Measurements from ENCODE around the gene BIRC6.
"Not testable (repeated sequence)": the region's sequence is repeated elsewhere in the genome, so short reads cannot be mapped to it uniquely, and the experiment has no call there.

DNA sequence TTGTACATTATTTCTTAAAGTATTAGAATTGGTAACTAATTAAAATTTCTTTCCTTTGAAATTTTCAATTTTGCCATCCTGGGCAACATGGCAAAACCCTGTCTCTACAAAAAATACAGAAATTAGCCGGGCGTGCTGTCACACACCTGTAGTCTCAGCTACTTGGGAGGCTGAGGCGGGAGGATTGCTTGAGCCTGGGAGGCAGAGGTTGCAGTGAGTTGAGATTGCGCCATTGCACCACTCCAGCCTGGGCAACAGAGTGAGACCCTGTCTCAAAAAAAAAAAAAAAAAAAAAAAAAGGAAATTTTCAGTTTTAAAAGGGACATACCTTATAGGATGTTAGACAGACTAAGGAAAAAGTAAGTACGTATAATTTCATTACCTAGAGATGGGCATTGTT is 14.1 kb downstream of the BIRC6 start:
- not testable (repeated sequence) for TF ChIP-seq OVOL2 (CRISPR knock-in tag; IDR thresholded peaks at IDR 0.05; ENCODE audit: borderline replicate concordance); ZNF263 (CRISPR knock-in tag; IDR thresholded peaks at IDR 0.05; ENCODE audit: low read depth); ESRRA (CRISPR knock-in tag; IDR thresholded peaks at IDR 0.05; ENCODE audit: borderline replicate concordance); MXD4 (CRISPR knock-in tag; IDR thresholded peaks at IDR 0.05; ENCODE audit: borderline replicate concordance); FOXJ3 (CRISPR knock-in tag; IDR thresholded peaks at IDR 0.05; ENCODE audit: borderline replicate concordance); NR1H2 (CRISPR knock-in tag; IDR thresholded peaks at IDR 0.05); CBFB (CRISPR knock-in tag; IDR thresholded peaks at IDR 0.05; ENCODE audit: low read depth)
- 0 out of 2 replicates have a peak, but pooled peaks have one; percentile 58 for TF ChIP-seq ZNF121 (CRISPR knock-in tag; IDR thresholded peaks at IDR 0.05)
- TF ChIP-seq, protein P1, sequence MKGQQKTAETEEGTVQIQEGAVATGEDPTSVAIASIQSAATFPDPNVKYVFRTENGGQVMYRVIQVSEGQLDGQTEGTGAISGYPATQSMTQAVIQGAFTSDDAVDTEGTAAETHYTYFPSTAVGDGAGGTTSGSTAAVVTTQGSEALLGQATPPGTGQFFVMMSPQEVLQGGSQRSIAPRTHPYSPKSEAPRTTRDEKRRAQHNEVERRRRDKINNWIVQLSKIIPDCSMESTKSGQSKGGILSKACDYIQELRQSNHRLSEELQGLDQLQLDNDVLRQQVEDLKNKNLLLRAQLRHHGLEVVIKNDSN (CRISPR knock-in tag; IDR thresholded peaks at IDR 0.05) = not testable (repeated sequence)
- TF ChIP-seq, protein P2, sequence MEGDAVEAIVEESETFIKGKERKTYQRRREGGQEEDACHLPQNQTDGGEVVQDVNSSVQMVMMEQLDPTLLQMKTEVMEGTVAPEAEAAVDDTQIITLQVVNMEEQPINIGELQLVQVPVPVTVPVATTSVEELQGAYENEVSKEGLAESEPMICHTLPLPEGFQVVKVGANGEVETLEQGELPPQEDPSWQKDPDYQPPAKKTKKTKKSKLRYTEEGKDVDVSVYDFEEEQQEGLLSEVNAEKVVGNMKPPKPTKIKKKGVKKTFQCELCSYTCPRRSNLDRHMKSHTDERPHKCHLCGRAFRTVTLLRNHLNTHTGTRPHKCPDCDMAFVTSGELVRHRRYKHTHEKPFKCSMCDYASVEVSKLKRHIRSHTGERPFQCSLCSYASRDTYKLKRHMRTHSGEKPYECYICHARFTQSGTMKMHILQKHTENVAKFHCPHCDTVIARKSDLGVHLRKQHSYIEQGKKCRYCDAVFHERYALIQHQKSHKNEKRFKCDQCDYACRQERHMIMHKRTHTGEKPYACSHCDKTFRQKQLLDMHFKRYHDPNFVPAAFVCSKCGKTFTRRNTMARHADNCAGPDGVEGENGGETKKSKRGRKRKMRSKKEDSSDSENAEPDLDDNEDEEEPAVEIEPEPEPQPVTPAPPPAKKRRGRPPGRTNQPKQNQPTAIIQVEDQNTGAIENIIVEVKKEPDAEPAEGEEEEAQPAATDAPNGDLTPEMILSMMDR (IDR thresholded peaks at IDR 0.05) = not testable (repeated sequence)
